NCI-H2227 (cell line): ENCODE results near the gene PTPRM.
"Not testable (repeated sequence)": the region's sequence is repeated elsewhere in the genome, so short reads cannot be mapped to it uniquely, and the experiment has no call there.

Experiments
- DNase-seq: peaks from one replicate; lab custom pipeline; 2025; ENCODE audit not compliant: unreplicated experiment; lab: John Stamatoyannopoulos, UW

The PTPRM gene

GRCh38 chr18:8034674-8035073 lies 467.6 kb downstream of the PTPRM start:
- DNase-seq = no peak

- DNase-seq = no peak
Measured at GRCh38 chr18:8036551-8036950, 469.4 kb downstream of the PTPRM start.

- DNase-seq = no peak
Measured at GRCh38 chr18:8037296-8037695, 470.2 kb downstream of the PTPRM start.

GRCh38 chr18:8040021-8040420 lies 472.9 kb downstream of the PTPRM start:
- DNase-seq = no peak

GRCh38 chr18:8041526-8042111 lies 474.5 kb downstream of the PTPRM start:
- DNase-seq = no peak

GRCh38 chr18:8044004-8044403 lies 476.9 kb downstream of the PTPRM start:
- no peak for DNase-seq

- DNase-seq = no peak
Measured at GRCh38 chr18:8045160-8045883, 478.2 kb downstream of the PTPRM start.

GRCh38 chr18:8045884-8046281 lies 478.8 kb downstream of the PTPRM start:
- DNase-seq = no peak

GRCh38 chr18:8046441-8046840 lies 479.3 kb downstream of the PTPRM start:
- no peak for DNase-seq

- DNase-seq = no peak
Measured at GRCh38 chr18:8049147-8049546, 482.0 kb downstream of the PTPRM start.

GRCh38 chr18:8050616-8051329 lies 483.7 kb downstream of the PTPRM start:
- no peak for DNase-seq

- DNase-seq = no peak
Measured at GRCh38 chr18:8051453-8051852, 484.3 kb downstream of the PTPRM start.

- DNase-seq = no peak
Measured at GRCh38 chr18:8052237-8052701, 485.2 kb downstream of the PTPRM start.

- DNase-seq = no peak
Measured at GRCh38 chr18:8056723-8057122, 489.6 kb downstream of the PTPRM start.

- DNase-seq = not testable (repeated sequence)
Measured at GRCh38 chr18:8063152-8063551, 496.0 kb downstream of the PTPRM start.

- no peak for DNase-seq
Measured at GRCh38 chr18:8063733-8064132, 496.6 kb downstream of the PTPRM start.

GRCh38 chr18:8065284-8065683 lies 498.2 kb downstream of the PTPRM start:
- DNase-seq = no peak

- DNase-seq = no peak
Measured at GRCh38 chr18:8065773-8066172, 498.7 kb downstream of the PTPRM start.

GRCh38 chr18:8069708-8070107 lies 502.6 kb downstream of the PTPRM start:
- no peak for DNase-seq

- no peak for DNase-seq
Measured at GRCh38 chr18:8073167-8073566, 506.1 kb downstream of the PTPRM start.

GRCh38 chr18:8080092-8080491 lies 513.0 kb downstream of the PTPRM start:
- DNase-seq = no peak

GRCh38 chr18:8081267-8081666 lies 514.2 kb downstream of the PTPRM start:
- no peak for DNase-seq
